B cell (primary cell): Measurements from ENCODE around the gene CCR5. TPM values are rescaled to one million over a fixed set of nuclear protein-coding genes. Genes with fewer than 3 reads are reported as not detected.

ENCODE experiments used
- ATAC-seq: fragments of 200-7000 bp; cut with Tn5 transposase; one replicate; pipeline ENCODE4 v1.10.0; 2021; ENCODE audit warnings: low read depth, mild to moderate bottlenecking, moderate number of reproducible peaks, moderate library complexity
- CTCF ChIA-PET: fragments of 350-600 bp; sonication (Branson Sonifier 250); formaldehyde crosslinking; loops from one replicate; lab custom pipeline; 2021; ENCODE audit warnings: antibody characterized with exemption, inconsistent platforms; lab: Charles Lee
- POLR2A ChIA-PET: fragments of 350-600 bp; sonication (Branson Sonifier 250); formaldehyde crosslinking; loops from one replicate; lab custom pipeline; 2021; ENCODE audit warnings: antibody characterized with exemption; lab: Charles Lee
- DNase-seq: peaks from one replicate; pipeline ENCODE4 v3.0.0; 2013
- H2AFZ ChIP-seq: 2 replicates; pipeline ENCODE4 v1.6.1; 2012; ENCODE audit warnings: mild to moderate bottlenecking, low read depth, low read length; ENCODE audit not compliant: insufficient read depth, poor library complexity, severe bottlenecking
- H3K27ac ChIP-seq, 2 donors: 1 replicate in 1 of 2; 2 replicates in 1 of 2; pipeline ENCODE4 v1.5.1; 2012 to 2013; ENCODE audit warnings: low read length in 2 of 2, mild to moderate bottlenecking in 2 of 2, moderate library complexity in 1 of 2
- H3K27me3 ChIP-seq, 4 experiments: fragments of 200-600 bp in 1 of 4; sonication (generic) in 1 of 4; replicated peaks in 1 of 4; 1 replicate in 2 of 4; 2 replicates in 2 of 4; pipeline versions ENCODE4 v1.6.1 to v1.7.0; 2013 to 2016; ENCODE audit warnings: low read length in 3 of 4, mild to moderate bottlenecking in 2 of 4, mixed read lengths in 1 of 4, moderate library complexity in 1 of 4; ENCODE audit not compliant: insufficient read depth in 4 of 4, control insufficient read depth in 3 of 4; ENCODE audit errors: control extremely low read depth in 1 of 4
- H3K36me3 ChIP-seq, 2 experiments: replicated peaks in 1 of 2; 1 replicate in 1 of 2; 2 replicates in 1 of 2; pipeline versions ENCODE4 v1.6.1 to v1.7.1; 2013; ENCODE audit warnings: low read length in 1 of 2; ENCODE audit not compliant: insufficient read depth in 2 of 2, control insufficient read depth in 1 of 2; ENCODE audit errors: control extremely low read depth in 1 of 2, extremely low read depth in 1 of 2
- H3K4me1 ChIP-seq, 2 donors: fragments of 200-600 bp in 1 of 2; sonication (generic) in 1 of 2; 1 replicate in 1 of 2; 2 replicates in 1 of 2; pipeline versions ENCODE4 v1.5.1 to v1.6.1; 2013 to 2017; ENCODE audit warnings: low read length in 2 of 2; ENCODE audit not compliant: control insufficient read depth in 2 of 2, insufficient read depth in 2 of 2
- H3K4me2 ChIP-seq: replicated peaks from 2 replicates; pipeline ENCODE3; 2012; ENCODE audit warnings: mild to moderate bottlenecking, low read depth, low read length; ENCODE audit not compliant: poor library complexity, severe bottlenecking
- H3K4me3 ChIP-seq, 5 experiments: fragments of 200-600 bp in 1 of 5; sonication (generic) in 1 of 5; 1 replicate in 3 of 5; 2 replicates in 2 of 5; pipeline versions ENCODE4 v1.5.1 to v1.7.0; 2011 to 2016; ENCODE audit warnings: low read length in 4 of 5, mild to moderate bottlenecking in 4 of 5, low read depth in 2 of 5, control low read depth in 1 of 5, moderate library complexity in 1 of 5; ENCODE audit not compliant: insufficient read depth in 1 of 5; ENCODE audit errors: control extremely low read depth in 1 of 5, extremely low read depth in 1 of 5
- H3K79me2 ChIP-seq: fragments of 200-600 bp; sonication (generic); one replicate; pipeline ENCODE4 v1.6.0; 2016; ENCODE audit warnings: low read length; ENCODE audit not compliant: control insufficient read depth, insufficient read depth
- H3K9ac ChIP-seq: fragments of 200-600 bp; sonication (generic); 2 replicates; pipeline ENCODE4 v1.6.1; 2017; ENCODE audit warnings: mild to moderate bottlenecking, low read length, moderate library complexity
- H3K9me3 ChIP-seq, 3 donors: one replicate each; pipeline versions ENCODE4 v1.6.1 to v1.7.1; 2013; ENCODE audit warnings: low read length in 2 of 3; ENCODE audit not compliant: control insufficient read depth in 2 of 3, insufficient read depth in 1 of 3; ENCODE audit errors: control extremely low read depth in 1 of 3
- H4K20me1 ChIP-seq: 2 replicates; pipeline ENCODE4 v1.6.0; 2012; ENCODE audit warnings: mild to moderate bottlenecking, low read length; ENCODE audit not compliant: insufficient read depth, control insufficient read depth, poor library complexity, severe bottlenecking
- H3K27ac Mint-ChIP-seq: one replicate; pipeline ENCODE4 v1.8.0; 2021; ENCODE audit warnings: mixed read lengths
- H3K27me3 Mint-ChIP-seq: one replicate; pipeline ENCODE4 v1.8.0; 2021; ENCODE audit warnings: mixed read lengths
- H3K4me1 Mint-ChIP-seq: one replicate; pipeline ENCODE4 v1.8.0; 2021; ENCODE audit warnings: mixed read lengths
- H3K4me3 Mint-ChIP-seq: one replicate; pipeline ENCODE4 v1.8.0; 2021; ENCODE audit warnings: mixed read lengths
- H3K9me3 Mint-ChIP-seq: one replicate; pipeline ENCODE4 v1.8.0; 2022; ENCODE audit warnings: mixed read lengths; ENCODE audit not compliant: insufficient read depth
- CTCF ChIP-seq: fragments of 200-600 bp; IDR thresholded peaks from one replicate; pipeline ENCODE4 v1.8.0; 2022; ENCODE audit warnings: antibody characterized with exemption, mild to moderate bottlenecking
- EZH2 ChIP-seq: IDR thresholded peaks from 2 replicates; pipeline ENCODE4 v1.6.1; 2012; ENCODE audit warnings: borderline replicate concordance, low read depth, mild to moderate bottlenecking, moderate library complexity, low read length; ENCODE audit not compliant: insufficient read depth, poor library complexity, severe bottlenecking
- WGBS: methylation state at CpG from one replicate; pipeline ENCODE4 v1.1.5; 2013; ENCODE audit warnings: missing lambda C conversion rate; ENCODE audit not compliant: insufficient coverage; 5-methylcytosine and 5-hydroxymethylcytosine counted together
- intact Hi-C: fragments of 100-400 bp; cut with micrococcal nuclease; formaldehyde crosslinking; loops from one replicate; pipeline ENCODE4 v1.10.0; 2022
- polyA plus RNA-seq: library from polyadenylated mRNA; depleted of rRNA; stranded (reverse); fragments of >200 nt; gene quantifications from 2 replicates; pipeline ENCODE4 v1.2.3, GENCODE V29; 2012
- total RNA-seq, 2 donors: library from RNA; stranded (reverse); fragments of 120-200 nt in 1 of 2; gene quantifications; 1 replicate in 1 of 2; 2 replicates in 1 of 2; pipeline versions ENCODE4 v1.2.3 to v1.2.4, GENCODE V29; 2013 to 2022

The CCR5 gene
- total and polyA plus RNA-seq, 2 donors (not counting 1 experiment from before 2014, with no cell fraction given) = 0.15 to 0.21 TPM

GRCh38 chr3:46371519-46372340, 984 bp downstream of the CCR5 start:
- no peaks in the 10 kb centered on the region for H3K9me3 Mint-ChIP-seq
- CTCF ChIA-PET = interaction anchor here (0.7 to 13.1 kb wide), 11 partner anchors 11 to 433 kb away, joined by 3 to 233 read pairs (median 31); partner anchors contain the start of gene CCR1
- POLR2A ChIA-PET = interaction anchor here (0.6 kb wide), 1 partner anchor 103 kb away, joined by 4 read pairs; no protein-coding TSS in a partner anchor
- no peaks in the 10 kb centered on the region for H3K79me2 ChIP-seq
- H3K4me3 ChIP-seq = no peak overlapping the region
- no peak overlapping the region for H3K27ac ChIP-seq
- no peaks in the 10 kb centered on the region for H3K9me3 ChIP-seq
- H3K9ac ChIP-seq = no peak overlapping the region
- DNase-seq (no peak), ATAC-seq (no peak)
- no peak overlapping the region for H3K27ac Mint-ChIP-seq
- H3K27me3 Mint-ChIP-seq = peaks cover 3% of the 10 kb centered on the region
- H3K4me3 Mint-ChIP-seq = no peak overlapping the region
- TF ChIP-seq EZH2 (no peak), CTCF (no peak)
- no peaks in the 10 kb centered on the region for H4K20me1 ChIP-seq
- no peak overlapping the region for H3K4me2 ChIP-seq
- H3K27me3 ChIP-seq = peaks cover 0 to 2% (median 0%) of the 10 kb centered on the region in 4 experiments
- no peak overlapping the region for H2AFZ ChIP-seq
- H3K4me1 Mint-ChIP-seq = peaks cover 36% of the 10 kb centered on the region
- intact Hi-C loops = loop anchor here (1.0 to 2.0 kb wide), 2 partner anchors 19 to 95 kb away; no protein-coding TSS in a partner anchor
- H3K36me3 ChIP-seq = no peaks in the 10 kb centered on the region
- 79% methylated on average over 3 of the region's 10 CpGs for WGBS
- peaks cover 12 to 20% of the 10 kb centered on the region in 2 donors for H3K4me1 ChIP-seq
